Embryonic facial prominence (tissue), 1 donor: ENCODE results near the gene SLC8B1.

ENCODE experiments used
- DNase-seq: peaks from one replicate; pipeline ENCODE4 v3.0.0-alpha.2; 2016; ENCODE audit errors: extremely low spot score

SLC8B1 gene

DNA sequence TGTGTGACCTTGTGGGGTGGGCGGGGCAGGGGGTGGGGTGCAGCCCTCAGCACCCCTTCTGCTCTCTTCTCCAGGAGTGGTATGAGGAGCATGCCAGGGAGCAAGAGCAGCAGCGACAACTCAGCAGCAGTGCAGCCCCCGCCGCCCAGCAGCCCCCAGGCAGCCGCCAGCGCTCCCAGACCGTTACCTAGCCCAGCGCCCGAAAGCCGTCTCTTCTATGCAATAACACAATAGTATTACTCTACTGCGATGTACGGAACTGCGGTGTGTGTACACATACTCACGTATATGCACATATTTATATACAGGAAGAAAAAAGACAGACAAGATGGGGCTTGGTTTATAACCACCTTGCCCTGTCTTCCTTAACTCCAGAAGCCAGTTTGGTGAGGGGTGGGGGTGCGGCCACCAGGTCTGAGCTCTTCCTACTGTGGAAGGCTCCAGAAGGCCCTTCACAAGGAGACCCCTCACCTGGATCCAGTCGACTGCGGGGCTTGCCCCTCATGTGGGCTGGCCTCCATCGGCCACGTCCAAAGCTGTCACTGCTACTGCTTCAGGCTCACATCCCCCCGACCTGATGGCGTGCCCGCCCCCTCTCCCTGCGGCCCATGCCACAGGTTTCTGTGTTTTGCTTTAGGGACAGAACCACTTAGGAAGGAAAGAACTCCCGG lies 38.9 kb downstream of the SLC8B1 start:
- DNase-seq: no peak

DNA sequence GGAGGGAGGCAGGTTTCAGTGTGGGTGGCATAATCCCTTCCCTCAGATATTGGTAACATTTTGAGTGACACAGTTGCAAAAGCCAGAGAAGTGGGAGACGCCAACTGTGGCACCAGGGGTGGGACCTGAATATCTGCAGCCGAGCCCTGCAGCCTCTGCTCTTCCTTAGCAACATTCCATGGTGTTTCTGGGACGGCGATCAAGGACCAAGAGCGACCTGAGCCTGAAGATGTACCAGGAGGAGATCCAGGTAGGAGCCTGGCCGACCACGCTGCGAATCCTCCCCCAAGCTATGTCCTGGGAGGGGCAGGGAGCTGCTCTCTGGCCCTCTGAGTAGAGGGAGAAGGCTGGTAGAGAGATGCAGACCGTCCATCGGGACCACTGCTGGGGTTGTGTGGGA lies 41.8 kb downstream of the SLC8B1 start:
- DNase-seq: no peak

DNA sequence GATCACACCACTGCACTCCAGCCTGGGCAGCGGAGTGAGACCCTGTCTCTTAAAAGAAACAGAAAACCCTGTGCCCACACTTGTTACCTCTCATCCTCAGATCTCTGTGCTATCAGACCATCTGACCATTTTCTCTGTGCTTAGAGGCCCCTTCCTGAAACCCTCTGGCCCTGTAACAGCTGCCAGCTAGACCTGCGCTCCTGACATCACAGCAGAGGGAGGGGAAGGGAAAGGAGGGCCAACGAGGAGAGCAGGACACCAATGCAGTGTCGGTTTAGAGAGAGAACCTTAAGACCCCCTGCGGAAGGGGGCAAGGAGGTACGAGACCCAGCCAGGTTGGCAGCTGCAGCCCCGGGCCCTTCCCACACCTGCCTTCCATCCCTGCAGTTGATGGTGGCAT lies 42.4 kb downstream of the SLC8B1 start:
- DNase-seq: no peak

DNA sequence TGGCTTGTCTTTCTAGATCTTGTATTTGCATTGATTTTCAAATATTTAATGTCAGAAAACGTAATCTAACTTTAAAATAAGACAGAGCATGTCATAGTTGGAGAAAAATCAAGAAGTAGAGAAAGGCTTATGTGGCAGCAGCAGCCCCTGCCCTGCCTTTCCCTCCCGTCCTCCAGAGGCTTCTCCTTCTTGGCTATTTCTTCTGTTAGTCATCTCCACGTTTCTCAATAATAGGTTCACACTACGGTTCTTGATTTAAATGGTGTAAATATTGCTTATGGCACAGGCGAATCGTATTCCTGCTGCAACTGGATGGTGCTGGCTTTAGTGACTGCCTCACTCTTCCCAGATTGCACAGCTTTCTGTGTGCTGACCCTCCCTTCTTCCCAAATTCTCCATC lies 42.8 kb downstream of the SLC8B1 start:
- DNase-seq: no peak

DNA sequence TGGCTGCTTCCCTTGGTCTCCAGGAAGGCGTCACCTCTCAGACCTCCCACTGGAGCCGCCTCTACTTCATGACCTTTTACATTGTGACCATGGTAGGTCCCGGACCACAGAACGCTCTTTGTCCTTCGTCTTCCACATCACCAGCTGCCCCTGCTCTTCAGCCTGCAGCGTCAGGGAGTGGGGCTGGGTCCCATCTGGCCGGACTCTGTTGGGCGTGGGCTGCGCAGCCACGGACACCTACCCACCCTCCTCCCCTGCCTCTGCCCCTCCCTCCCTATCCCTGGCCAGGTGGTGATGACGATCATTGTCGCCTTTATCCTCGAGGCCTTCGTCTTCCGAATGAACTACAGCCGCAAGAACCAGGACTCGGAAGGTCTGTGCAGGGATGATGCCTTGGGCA lies 43.3 kb downstream of the SLC8B1 start:
- no peak for DNase-seq

DNA sequence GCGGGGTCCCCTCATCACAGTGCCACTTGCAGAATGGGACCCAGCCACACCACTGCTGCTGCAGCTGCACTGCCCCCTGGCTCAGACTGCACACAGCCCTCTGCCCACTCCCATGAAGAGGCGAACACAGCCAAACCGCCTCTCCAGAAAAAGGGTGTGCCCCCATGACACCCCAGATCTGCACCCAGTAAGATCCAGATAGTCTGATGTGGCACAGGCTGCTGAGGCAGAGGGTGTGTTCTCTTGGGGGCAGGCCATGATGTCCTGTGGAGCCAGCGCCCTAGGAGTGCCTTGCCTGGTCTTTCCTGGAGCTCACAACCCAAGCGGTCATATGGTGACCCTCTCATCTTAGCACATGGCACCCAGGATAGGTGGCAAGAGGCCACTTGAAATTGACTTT lies 44.4 kb downstream of the SLC8B1 start:
- DNase-seq: no peak

DNA sequence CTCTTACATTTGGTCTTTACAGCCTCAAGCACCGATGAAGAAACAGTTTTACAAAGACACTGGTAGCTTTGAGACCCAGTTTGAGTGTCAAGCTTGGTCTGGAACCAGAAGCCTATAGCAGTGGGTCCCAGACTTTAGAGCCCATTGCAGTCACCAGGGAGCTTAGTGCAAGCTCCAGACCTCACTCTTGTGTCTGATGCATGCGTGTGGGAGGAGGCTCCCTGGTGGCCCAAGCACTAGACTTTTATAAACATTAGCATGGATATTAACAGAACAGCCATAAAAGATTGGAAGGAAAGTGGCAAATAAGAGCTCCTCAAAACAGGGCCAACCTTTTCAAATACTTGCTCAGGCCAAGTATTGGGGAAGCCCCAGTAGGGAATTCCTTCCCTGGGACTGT lies 45.5 kb downstream of the SLC8B1 start:
- DNase-seq: no peak

DNA sequence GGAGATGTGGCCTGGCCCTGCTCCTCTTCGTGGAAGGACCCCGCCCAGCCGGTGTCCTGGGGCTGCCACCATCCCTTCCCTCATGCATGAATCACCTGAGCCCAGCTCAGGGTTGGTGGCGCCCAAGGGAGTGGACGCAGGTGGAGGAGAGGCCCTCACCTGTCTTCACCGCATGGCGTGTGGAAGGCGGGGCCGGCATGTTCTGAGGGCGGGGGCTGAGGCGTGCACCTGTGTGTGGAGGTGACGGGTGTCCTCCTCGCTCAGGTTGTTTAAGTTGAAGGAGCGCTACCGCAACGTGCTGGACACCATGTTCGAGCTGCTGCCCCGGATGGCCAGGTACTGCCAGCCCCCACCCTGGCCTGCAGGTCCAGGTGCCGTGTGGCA lies 47.0 kb downstream of the SLC8B1 start:
- DNase-seq: no peak

DNA sequence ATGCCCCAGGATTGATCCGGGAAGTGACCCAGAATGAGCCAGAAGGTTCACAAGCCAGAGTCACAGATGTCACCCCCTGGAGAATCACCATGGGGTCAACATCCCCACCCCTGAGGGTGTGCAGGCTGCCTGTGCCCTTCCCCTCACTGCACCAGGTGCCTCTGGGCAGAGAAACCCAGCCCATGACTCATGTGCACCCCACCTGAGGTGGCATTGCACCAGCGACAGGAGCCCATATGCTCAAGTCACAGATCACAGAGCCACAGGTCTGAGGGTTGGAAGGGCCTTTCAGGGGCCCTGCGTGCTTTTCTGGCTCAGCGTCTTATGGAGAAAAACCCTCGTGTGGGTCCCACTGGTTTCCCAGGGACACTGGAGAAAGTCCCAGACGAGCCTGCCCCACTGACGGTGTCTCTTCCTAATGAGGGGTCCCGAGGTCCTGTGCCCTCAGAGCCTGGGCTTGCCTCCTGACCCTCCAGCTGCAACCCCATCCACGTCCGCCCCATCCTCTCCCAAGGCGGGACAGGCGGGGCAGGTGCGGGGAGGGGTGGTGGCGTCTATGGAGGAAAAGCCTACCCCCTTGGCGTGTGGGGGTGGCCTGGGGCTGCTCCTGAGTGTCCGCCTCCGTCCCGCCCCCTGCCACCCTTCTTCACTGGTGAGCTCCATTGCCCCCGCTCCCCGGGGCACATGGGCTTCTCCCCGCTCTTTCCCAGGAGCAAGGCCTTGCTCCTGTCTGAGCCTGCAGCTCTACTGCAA lies 47.6 kb downstream of the SLC8B1 start:
- DNase-seq: no peak

DNA sequence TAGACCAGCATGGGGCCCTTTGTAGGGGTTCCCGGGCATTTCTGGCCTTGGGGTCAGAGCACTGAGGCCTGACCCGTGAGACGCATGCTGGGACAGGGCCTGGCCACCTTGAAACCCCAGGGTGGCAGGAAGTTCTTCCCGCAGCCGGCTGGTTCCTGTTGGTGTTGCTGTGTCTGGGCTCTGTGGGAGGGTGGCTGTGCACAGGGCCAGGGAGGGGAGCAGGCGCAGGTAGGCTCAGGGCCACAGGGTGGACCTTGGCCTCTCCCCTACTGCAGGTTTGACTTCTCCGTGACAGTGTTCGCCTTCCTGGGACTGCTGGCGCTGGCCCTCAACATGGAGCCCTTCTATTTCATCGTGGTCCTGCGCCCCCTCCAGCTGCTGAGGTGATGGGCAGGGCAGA lies 48.2 kb downstream of the SLC8B1 start:
- no peak for DNase-seq

DNA sequence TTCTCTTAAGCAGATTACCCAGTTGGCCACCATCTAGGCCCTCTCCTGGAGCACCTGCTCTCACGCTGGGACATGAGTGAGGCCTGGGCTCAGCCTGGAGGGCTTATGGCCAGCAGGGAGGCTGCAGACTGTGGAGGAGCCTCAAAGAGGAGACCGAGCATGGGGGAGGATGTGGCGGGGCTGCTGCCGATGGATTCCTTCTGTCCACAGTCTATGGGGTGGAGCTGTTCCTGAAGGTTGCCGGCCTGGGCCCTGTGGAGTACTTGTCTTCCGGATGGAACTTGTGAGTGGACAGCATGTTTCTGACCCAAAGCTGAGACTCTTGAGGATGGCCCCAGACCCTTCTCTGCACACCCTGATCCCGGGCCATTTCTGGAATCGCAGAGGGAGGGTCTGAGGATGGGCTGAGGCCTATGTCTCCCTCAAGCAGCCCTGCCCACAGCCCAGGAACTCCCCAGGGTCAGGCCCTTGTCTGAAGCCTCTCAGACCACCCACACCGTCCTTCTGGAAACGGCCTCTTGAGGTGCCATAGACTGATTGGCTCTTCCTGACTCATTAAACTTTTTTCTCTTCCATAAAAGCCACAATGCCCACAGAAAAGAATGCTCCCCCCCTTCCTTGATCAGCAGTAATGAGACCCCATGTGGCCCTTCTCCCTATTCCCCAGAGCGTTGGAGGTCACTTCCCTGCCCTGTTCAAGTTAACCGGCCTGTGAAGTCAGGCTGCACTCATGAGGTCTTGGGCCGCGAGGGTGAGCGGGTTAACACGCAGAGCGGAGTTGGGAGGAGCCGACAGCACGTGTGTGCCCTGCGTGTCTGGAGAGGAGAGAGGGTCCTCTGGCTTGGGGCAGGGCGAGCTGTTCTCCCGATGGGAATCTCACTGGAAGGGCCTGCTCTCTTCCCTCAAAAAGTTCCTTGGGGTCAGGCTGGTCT lies 49.0 kb downstream of the SLC8B1 start:
- DNase-seq: no peak

DNA sequence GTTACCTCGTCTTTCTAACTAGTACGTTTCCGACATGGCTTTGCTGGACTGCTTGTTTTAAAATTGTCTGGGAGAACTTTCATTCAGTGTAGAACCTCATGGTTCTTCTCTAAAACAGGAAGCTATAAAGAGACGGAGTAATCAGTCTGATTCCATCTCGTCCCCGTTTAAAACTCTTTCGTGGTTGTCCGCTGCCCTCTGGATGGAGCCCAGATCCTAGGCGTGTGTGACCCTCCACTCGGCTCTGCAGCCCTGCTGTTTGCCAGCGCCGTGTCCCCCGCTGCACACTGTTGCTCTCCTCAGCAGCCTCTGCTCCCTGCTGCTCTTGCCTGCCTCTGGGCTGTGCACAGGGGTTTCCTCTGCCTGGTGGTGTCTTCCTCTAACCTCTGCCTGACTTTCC lies 50.2 kb downstream of the SLC8B1 start:
- DNase-seq: no peak

DNA sequence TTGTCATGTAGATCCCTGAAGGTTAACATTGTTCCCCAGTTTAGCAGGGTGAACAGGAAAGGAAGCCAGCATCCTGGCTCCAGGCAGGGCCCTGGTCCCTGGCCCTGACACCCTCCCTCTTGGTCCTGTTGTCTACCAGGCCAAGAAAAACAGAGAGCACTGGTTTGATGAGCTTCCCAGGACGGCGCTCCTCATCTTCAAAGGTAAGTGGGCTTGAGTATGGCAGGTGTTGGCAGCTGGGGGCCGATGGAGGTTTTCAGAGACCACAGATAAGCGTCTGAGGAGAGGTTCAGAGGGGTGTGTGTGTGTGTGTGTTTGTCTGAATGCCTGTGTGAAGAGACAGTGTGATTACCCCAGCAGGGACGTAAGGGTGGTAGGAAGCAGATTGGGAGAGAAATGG lies 56.3 kb downstream of the SLC8B1 start:
- DNase-seq: no peak

DNA sequence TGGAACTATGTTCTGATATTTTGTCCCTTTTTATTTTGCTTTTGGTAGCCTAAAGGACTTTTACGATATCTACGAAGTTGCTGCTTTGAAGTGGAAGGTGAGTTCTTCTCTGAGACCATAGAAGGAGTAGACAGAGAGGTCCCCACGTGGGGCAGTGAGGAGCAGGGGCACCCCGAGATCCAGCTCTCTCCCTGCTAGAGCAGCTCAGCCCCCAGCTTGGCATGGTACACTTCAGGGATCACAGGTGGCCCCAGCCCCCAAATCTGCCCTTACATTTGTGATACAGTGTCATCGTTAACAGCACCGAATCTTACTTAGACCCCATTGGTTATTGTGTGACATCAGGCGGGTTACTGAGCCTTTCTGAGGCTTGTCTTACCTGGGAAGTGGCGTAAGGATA lies 56.8 kb downstream of the SLC8B1 start:
- DNase-seq: no peak

DNA sequence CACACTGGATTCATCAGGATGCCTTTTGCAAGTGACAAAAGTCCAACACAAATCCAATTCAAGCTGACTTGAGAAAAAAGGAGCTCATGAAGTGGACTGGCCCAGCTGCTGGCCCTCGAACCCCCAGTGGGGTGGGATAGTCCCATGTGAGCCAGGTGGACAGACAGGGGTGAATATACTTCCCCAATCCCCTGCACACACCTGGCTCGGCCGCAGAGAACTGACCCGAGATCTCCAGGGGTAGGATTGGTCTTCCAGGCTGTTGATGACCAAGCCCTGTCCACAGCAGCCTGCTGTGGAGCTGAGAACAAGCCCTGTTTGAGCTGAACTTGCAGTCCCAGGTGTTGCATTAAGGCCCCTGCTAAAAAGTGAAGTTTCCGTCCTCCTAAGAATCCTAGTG lies 57.4 kb downstream of the SLC8B1 start:
- DNase-seq: no peak

DNA sequence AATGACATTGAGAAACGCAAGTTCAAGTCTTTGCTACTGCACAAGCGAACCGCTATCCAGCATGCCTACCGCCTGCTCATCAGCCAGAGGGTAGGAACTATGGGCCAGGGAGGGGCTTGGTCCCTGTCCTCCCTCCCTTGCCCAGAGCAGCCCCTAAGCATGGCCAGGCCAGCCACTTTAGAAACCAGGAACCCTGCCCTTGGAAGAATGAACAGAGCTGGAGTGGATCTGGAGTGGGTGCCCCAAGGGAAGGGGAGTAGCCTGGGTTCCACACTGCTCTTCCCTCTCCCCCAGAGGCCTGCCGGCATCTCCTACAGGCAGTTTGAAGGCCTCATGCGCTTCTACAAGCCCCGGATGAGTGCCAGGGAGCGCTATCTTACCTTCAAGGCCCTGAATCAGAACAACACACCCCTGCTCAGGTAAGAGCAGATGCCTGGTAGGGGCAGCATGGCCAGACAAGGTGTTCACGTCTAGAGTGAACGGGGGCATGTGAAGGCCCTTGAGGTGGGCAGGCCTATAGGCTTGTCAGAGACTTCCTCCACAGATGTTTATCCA lies 57.9 kb downstream of the SLC8B1 start:
- DNase-seq: no peak

DNA sequence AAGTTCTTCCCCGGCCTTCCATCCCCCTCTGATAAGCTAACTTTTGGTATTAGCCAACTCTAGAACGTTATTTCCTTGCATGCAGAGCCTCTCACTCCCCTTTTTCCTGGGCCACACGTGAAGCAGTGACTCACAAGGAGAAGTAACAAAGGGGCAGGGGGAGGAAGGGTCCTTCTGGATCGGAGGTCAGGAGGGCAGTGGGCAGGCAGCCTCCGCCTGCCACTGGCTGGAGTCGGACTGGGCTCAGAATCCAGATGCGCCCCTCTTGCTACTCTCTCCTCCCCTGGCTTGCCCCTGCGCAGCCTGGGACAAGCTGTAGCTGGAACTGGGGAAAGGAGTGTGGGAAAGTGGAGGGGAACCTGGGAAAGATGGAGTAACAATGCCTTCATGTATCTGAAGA lies 58.6 kb downstream of the SLC8B1 start:
- no peak for DNase-seq

DNA sequence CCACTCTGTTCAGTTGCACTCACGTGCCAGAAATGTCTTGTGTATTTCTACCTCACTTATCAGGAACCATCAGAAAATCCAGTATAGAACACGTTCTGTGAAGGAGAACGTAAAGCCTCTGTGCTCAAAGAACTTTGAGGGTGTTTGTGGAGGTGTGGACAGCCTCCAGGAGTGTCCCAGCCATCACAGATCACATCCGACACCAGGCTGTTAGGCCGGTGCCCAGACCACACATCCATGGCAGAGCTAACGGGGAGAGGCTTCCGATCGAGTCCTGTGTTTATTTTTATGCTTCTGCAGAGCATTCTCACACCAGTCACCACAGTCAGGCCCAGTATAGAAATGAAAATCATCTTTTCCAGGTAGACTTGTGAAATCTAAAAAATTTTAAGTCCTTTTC lies 60.1 kb downstream of the SLC8B1 start:
- DNase-seq: no peak

DNA sequence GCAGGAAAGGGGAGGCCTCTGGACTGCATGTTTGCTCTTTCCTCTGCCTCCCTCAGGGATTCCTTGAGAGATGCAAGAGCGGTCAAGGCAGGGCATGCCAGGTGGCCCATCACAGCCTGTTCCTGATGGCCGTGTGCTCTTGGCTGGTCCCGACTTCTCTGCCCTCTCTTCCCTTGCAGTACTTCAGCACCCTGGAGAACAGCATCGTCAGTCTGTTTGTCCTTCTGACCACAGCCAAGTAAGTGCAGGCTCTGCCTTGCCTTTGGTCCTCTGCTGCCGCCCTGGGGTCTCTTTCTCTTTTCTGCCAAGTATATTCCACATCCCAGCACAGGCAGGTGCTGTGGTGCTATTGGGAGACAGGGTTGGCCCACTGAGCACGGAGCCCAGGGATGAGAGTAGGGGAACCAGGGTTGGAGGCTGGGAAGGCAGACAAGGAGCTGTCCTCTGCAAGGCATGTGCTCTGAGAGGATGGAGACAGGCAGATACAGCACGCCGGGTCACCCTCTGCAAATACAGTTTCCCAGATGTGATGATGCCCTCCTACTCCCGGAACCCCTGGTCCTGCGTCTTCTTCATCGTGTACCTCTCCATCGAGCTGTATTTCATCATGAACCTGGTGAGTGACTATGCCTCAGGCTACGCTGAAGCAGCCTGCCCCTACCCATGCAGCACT lies 61.7 kb downstream of the SLC8B1 start:
- no peak for DNase-seq

DNA sequence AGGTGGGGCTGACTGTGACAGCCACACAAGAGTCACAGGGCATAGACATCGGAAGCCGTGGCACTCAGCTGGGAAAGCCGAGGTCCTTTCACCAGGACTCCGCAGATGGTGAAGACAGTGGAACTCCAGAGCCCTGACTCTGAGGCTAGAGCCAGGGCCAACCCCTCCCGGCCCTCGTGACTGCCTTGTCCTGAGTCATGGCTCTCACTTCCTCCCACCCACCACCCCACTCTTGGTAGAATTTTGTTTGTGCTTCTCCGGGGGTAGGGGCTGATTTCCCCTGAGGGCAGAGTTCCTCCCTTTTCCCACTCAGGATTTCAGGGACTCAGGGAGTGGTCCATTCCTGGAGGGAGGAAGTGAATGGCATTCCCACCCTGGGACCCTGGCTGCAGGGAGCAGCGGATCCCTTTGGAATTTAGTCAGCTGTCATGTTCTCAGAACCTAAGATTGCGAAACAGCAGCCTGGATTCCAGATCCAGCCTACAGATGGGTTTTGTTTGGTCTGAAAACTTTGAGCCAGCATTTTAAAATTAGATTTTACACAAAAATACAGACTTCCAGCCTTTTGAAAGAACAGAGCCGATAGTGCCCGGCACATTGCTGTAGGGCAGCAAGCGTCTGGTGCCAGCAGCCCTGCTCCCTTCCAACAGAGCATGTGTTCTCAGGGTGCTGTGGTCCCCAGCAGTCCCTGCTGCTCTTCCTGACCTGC lies 62.9 kb downstream of the SLC8B1 start:
- no peak for DNase-seq

DNA sequence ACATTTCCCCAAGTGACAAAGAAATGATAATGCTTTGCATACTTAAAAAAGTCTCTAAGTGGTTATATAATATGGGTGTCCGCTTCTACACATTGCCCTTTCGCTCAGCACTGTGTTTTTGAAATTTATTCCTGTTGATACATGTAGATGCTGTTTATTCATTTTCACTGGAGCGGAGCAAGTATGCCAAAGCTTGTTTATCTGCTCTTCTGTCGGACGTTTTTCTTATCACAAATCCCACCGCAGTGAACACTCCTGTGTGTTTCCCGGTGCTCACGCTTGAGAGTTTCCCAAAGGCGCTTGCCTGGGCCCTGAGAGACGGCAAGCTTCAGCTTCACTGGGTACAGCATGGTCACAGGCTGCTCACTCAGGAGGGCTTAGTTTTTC lies 63.5 kb downstream of the SLC8B1 start:
- DNase-seq: no peak
